RWPE2 (cell line): ENCODE results near the gene C19orf67.

Experiments
- ATAC-seq: fragments of 200-7000 bp; cut with Tn5 transposase; 3 replicates; pipeline ENCODE4 v1.9.1; 2021; ENCODE audit warnings: low read depth
- DNase-seq: peaks from one replicate; pipeline ENCODE4 v3.0.0-alpha.2; 2020; ENCODE audit warnings: low spot score
- H3K27ac ChIP-seq: fragments of 450-650 bp; 2 replicates; pipeline ENCODE4 v1.5.1; 2017; ENCODE audit warnings: mild to moderate bottlenecking; ENCODE audit not compliant: poor library complexity, severe bottlenecking
- H3K27me3 ChIP-seq: fragments of 250-450 bp; sonication (Bioruptor Pico); 2 replicates; pipeline ENCODE4 v1.5.1; 2021; ENCODE audit warnings: mild to moderate bottlenecking, moderate library complexity; ENCODE audit not compliant: insufficient read depth, poor library complexity, severe bottlenecking
- H3K36me3 ChIP-seq: fragments of 250-450 bp; sonication (Bioruptor Pico); 2 replicates; pipeline ENCODE4 v1.5.1; 2020; ENCODE audit warnings: low read depth, mild to moderate bottlenecking, moderate library complexity
- H3K4me1 ChIP-seq: fragments of 250-450 bp; sonication (Bioruptor Pico); 2 replicates; pipeline ENCODE4 v1.5.1; 2021; ENCODE audit warnings: mild to moderate bottlenecking, moderate library complexity; ENCODE audit not compliant: insufficient read depth, poor library complexity, severe bottlenecking
- H3K4me3 ChIP-seq: fragments of 250-450 bp; sonication (Bioruptor Pico); 2 replicates; pipeline ENCODE4 v1.5.1; 2021; ENCODE audit warnings: mild to moderate bottlenecking, moderate library complexity; ENCODE audit not compliant: severe bottlenecking
- H3K9me3 ChIP-seq: fragments of 250-450 bp; sonication (Bioruptor Pico); 2 replicates; pipeline ENCODE4 v1.5.1; 2021; ENCODE audit warnings: mild to moderate bottlenecking, moderate library complexity; ENCODE audit not compliant: severe bottlenecking
- TF ChIP-seq, protein P1 (sequence below): fragments of 450-650 bp; IDR thresholded peaks from one replicate; pipeline ENCODE4 v1.5.1; 2017; ENCODE audit warnings: mild to moderate bottlenecking, moderate library complexity; ENCODE audit not compliant: poor library complexity, severe bottlenecking

The C19orf67 gene

DNA sequence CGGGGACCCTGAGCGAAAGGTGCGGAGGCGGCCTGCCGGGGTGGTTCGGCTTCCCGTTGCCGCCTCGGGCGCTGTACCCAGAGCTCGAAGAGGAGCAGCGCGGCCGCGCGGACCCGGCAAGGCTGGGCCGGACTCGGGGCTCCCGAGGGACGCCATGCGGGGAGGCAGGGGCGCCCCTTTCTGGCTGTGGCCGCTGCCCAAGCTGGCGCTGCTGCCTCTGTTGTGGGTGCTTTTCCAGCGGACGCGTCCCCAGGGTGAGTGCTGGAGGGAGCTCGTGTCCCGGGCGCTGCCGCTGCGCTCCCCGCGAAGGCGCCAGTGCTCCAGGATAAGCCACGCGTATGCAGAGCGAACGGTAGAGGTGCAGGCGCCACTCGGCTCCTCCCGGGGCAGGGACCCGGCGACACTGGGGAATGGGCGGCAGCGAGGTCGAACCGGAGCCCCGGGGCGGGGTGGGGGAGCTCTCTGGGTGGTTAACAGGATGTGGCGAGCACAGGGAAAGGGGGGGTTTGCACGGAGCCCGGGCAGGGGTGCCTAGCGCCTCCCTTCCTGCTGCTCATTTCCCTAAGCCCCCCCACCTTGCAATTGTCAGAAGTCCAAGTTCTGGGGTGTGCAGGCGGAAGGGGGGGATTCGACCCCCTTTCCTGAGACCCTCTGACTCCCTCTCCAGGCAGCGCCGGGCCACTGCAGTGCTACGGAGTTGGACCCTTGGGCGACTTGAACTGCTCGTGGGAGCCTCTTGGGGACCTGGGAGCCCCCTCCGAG is 53.7 kb downstream of the C19orf67 start, which contains the start of gene IL27RA:
TSS of gene IL27RA (plus strand) at position 44 of the 762 bp plus-strand sequence. CDS start at position 155, 111 bp downstream.
- Histone ChIP-seq H3K27ac (no peak within 1 kb of the TSS), H3K27me3 (no peaks in the 10 kb centered on the region), H3K4me1 (no peaks in the 10 kb centered on the region), H3K9me3 (no peaks in the 10 kb centered on the region), H3K36me3 (no peaks in the 10 kb centered on the region), H3K4me3 (peak within 1 kb of the TSS; percentile 62)
- peak; percentile 84 for ATAC-seq
- TF ChIP-seq, protein P1, sequence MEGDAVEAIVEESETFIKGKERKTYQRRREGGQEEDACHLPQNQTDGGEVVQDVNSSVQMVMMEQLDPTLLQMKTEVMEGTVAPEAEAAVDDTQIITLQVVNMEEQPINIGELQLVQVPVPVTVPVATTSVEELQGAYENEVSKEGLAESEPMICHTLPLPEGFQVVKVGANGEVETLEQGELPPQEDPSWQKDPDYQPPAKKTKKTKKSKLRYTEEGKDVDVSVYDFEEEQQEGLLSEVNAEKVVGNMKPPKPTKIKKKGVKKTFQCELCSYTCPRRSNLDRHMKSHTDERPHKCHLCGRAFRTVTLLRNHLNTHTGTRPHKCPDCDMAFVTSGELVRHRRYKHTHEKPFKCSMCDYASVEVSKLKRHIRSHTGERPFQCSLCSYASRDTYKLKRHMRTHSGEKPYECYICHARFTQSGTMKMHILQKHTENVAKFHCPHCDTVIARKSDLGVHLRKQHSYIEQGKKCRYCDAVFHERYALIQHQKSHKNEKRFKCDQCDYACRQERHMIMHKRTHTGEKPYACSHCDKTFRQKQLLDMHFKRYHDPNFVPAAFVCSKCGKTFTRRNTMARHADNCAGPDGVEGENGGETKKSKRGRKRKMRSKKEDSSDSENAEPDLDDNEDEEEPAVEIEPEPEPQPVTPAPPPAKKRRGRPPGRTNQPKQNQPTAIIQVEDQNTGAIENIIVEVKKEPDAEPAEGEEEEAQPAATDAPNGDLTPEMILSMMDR = peak; percentile 53
- no peak for DNase-seq
